ENCODE data around the gene CXCL12.

Gene CXCL12

DNA sequence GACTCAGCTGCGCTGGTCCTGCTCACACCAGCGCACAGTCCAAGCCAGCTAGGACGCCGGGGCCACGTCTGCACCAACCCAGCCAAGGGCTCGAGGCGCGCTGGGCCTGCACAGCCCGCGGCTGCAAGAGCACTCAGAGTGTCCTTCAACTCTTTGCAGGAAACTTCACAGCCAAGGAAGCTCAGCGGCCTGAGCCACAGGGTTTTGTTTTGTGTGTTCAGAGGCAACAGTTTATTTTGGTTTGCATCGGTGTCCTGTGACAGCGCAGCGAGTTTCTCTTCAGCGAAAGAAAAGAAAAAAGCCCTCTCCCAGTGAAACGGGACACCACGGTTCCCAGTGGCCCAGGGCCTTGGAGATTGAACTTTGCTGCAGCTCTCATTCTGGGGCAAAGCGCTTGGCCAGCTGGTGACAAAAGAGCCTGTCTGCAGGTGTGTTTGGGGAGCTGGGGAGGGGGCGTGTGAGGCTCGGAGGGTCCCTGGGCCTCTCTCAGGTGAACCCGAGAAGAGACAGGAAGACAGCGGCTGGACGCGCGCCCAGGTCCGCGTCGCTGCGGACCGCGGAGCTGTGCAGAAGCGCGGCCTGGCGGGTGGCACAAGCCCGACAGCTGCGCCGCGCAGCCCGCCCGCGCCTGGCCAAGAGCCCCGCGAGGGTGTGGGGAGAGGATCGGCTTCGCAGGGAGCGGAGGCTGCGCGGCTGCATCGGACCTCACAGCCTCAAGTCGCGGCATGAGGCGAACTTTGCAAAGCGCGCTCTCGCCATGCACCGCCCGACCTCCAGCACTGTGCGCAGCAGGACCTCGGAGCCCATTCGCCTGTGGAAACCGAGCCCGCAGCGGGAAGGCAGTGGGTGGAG is 922 bp downstream of the CXCL12 start:
- no peak for DNase-seq

GRCh38 chr10:44382981-44383748 is 1.7 kb downstream of the CXCL12 start:
- DNase-seq = no peak

- DNase-seq = no peak
Observed at GRCh38 chr10:44382131-44382858, 2.6 kb downstream of the CXCL12 start.

GRCh38 chr10:44380829-44381600 is 3.9 kb downstream of the CXCL12 start:
- no peak for DNase-seq

DNA sequence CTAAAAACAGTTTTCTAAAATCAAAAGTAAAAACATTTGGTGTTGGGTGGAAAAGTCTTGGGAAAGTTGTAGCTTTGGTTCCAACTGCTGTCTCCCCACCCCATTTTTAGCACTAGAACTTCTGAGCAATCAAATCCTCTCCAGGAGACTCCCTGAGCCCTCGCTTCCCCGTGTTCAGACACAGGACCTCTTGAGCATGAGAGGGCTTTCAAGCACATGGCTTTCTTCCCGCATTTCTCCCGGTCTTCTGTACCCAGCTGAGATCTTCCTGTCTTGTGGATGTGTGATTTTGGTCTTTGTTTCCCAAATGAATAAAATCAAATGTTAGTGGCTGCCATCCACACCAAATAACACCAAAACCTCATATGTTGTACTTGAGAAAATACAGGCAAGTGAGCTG is 5.0 kb downstream of the CXCL12 start:
- no peak for DNase-seq

GRCh38 chr10:44378626-44379025 is 6.3 kb downstream of the CXCL12 start:
- DNase-seq = no peak

DNA sequence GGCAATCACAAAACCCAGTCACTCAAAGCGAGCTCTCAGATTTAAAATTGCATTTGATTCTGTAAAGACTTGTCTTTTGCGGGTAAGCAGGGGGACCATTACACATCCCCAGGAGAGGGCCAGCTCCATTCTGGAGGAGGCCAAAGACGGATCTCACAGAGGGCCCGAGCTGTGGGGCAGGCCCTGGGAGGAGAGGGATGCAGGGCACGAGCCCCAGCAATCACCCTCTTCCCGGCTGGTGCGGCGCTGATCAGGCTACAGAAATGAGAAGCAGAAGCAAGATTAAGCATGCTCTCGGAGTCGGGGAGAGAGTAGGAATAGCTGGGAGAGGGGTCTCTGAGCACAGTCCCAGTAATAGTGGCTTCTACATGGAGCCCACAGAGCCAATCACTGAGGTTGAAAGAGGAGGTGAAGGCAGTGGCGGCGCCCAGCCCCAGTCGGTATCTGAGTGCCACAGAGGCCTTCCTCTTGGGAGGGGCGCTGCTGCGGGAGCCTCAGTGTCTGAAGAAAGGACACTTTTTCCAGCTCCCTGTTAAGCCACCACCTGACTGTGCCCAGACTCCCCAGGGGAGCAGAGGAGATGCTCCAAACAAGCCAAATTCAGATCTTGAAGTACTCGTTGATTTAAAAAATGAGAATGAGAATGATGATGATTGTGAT is 7.1 kb downstream of the CXCL12 start:
- DNase-seq = no peak

- DNase-seq = no peak
Observed at GRCh38 chr10:44376472-44377099, 8.3 kb downstream of the CXCL12 start.

DNA sequence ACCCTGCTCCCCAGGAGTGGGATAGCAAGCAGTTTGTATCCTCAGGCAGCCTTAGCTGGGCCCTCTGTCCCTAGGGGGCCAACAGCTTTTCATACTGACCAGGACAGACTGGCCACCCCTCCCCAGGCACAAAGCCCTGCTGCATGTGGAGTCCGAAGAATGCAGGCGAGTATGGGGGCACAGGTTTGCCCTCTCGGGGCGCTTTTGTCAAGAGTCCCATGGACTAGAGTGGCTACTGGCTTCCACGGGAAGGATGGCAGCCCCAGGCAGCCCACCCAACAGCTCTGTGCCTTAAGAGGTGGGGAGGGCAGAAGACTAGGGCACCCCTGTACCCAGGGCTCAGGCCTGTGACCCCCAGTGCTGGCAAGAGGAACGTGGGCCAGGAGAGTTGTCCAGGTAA is 10.7 kb downstream of the CXCL12 start:
- DNase-seq = no peak

DNA sequence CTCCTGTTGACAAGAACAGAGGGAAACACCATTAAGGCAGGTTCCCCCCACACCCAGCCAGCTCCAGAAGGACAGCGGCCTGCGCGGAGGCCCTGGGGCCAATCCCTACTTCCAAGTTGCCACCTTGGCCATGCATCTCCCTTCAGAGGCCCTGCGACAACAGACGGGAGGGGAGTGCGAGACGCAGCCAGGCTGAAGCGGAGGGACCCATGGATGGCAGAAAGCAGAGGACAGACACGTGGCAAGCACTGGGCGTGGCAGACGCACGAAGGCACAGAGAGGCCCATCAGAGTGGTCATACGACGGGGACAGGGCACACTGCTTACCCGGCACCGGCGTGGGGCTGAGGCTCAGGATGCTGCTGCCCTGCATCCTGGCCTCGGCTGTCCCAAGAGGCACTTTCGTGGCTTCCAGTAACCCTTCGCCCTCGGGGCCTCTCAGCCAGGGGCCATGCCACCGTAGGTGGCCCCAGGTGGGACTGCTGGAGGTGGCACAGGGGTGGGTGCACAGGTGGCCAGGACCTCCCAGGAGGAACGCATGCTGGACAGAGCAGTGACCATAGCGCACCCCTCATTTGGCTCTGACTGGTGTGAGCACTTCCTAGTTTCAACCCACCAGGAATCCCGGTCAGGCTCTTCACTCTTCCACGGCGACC is 11.4 kb downstream of the CXCL12 start:
- DNase-seq = no peak

GRCh38 chr10:44372181-44372580 is 12.7 kb downstream of the CXCL12 start:
- no peak for DNase-seq

GRCh38 chr10:44370731-44371248 is 14.1 kb downstream of the CXCL12 start:
- DNase-seq = no peak

DNA sequence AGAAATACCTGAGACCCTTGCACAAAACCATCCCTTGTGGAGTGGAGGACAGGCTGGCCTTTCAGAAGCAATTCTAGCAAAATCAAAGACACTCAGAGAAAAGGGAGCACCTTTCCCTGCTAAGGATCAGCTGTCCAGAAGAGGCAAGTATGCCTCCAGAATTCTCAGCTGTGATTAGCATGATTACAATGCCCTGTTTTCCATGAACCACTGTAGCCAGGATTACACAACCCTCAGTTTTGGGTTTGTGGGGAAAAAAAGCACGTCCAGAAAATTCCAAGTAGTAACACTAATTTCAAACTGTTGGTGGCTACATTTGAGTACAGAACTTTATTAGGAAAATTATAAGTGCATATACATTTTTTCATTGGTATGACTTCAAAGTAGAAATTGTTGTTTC is 15.0 kb downstream of the CXCL12 start:
- no peak for DNase-seq

- no peak for DNase-seq
Observed at GRCh38 chr10:44369296-44369695, 15.6 kb downstream of the CXCL12 start.

DNA sequence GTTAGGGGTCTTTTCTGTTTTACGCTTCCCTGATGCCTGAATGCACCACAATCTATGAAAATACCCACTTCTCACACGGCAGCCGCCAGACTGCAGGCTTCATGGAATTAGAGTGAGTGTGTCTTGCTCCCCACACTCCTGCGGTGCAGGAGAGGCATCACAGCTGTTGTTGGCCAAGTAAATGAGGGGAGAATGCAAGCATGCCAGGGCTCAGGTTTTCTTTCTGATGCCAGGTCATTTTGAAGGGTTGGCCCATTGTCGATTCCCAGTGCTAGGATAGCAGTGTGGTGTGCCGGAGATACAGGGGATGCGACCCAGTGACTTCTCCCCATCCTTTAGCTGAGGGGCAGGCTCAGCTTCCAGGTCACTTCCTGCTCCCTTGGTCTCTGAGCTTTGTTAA is 16.3 kb downstream of the CXCL12 start:
- DNase-seq = no peak

DNA sequence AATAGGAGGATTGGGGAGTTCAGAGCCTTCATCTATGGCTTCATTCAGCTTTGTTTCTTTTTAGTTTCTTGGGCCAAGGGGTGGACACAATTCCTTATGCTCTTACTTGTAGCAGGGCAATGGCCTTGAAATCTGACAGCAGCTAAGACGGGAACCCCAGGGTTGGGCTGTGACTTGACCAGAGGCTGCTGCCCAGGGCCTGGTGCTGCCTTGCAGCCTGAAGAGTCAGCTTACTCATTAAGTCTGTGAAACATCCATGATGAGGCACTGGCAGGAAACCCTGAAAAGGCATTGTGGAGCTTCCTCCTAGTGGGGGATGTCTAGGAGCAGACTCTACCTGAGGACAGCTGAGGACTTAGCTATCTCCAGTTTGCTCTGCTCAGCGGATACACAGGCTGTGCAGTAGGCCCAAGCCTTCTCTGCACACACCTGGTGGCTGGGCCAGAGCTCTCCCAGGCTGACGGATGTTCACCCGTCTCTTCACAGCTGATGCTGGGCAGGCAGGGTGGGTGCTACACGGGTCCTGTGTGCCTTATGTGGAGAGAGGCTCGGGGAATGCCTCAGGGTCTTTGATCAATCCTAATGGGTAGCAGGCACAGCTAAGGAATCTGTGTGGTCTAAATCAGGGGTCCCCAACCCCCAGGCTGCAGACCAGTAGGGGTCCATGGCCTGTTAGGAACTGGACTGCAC is 17.8 kb downstream of the CXCL12 start:
- DNase-seq = no peak

GRCh38 chr10:44364566-44364965 is 20.3 kb downstream of the CXCL12 start:
- DNase-seq = no peak

- no peak for DNase-seq
Observed at GRCh38 chr10:44363716-44364115, 21.2 kb downstream of the CXCL12 start.

GRCh38 chr10:44362866-44363711 is 21.8 kb downstream of the CXCL12 start:
- no peak for DNase-seq
